Parathyroid adenoma (tissue), 2 donors: Measurements from ENCODE around the gene SYNE4.

ENCODE experiments used
- H2AFZ ChIP-seq: fragments of 300-600 bp; sonication (generic); one replicate; pipeline ENCODE4 v1.7.0; 2017; ENCODE audit warnings: antibody characterized with exemption, mild to moderate bottlenecking
- H3K27ac ChIP-seq: fragments of 300-600 bp; sonication (generic); one replicate; pipeline ENCODE4 v1.7.0; 2017
- H3K27me3 ChIP-seq: fragments of 300-600 bp; sonication (generic); one replicate; pipeline ENCODE4 v1.7.0; 2017; ENCODE audit warnings: low read length; ENCODE audit not compliant: control insufficient read depth, insufficient read depth
- H3K36me3 ChIP-seq: fragments of 300-600 bp; sonication (generic); one replicate; pipeline ENCODE4 v1.7.0; 2017; ENCODE audit warnings: low read length; ENCODE audit not compliant: control insufficient read depth, insufficient read depth
- H3K4me1 ChIP-seq: fragments of 300-600 bp; sonication (generic); one replicate; pipeline ENCODE4 v1.7.0; 2017; ENCODE audit warnings: control low read depth
- H3K4me2 ChIP-seq: fragments of 300-600 bp; sonication (generic); one replicate; pipeline ENCODE4 v1.7.0; 2017; ENCODE audit warnings: low read length
- H3K4me3 ChIP-seq: fragments of 300-600 bp; sonication (generic); one replicate; pipeline ENCODE4 v1.7.0; 2017; ENCODE audit warnings: low read depth, low read length
- H3K79me2 ChIP-seq: fragments of 300-600 bp; sonication (generic); one replicate; pipeline ENCODE4 v1.7.0; 2017; ENCODE audit warnings: control low read depth
- H3K9ac ChIP-seq: fragments of 300-600 bp; sonication (generic); one replicate; pipeline ENCODE4 v1.7.0; 2017; ENCODE audit warnings: mild to moderate bottlenecking
- H3K9me3 ChIP-seq: fragments of 300-600 bp; sonication (generic); one replicate; pipeline ENCODE4 v1.7.0; 2017; ENCODE audit warnings: low read length; ENCODE audit not compliant: control insufficient read depth
- TF ChIP-seq, protein P1 (sequence below): fragments of 300-600 bp; sonication (generic); IDR thresholded peaks from one replicate; pipeline ENCODE4 v1.7.0; 2017; ENCODE audit warnings: antibody characterized with exemption, mild to moderate bottlenecking
- donor health status: primary hyperparathyroidism.

The SYNE4 gene

DNA sequence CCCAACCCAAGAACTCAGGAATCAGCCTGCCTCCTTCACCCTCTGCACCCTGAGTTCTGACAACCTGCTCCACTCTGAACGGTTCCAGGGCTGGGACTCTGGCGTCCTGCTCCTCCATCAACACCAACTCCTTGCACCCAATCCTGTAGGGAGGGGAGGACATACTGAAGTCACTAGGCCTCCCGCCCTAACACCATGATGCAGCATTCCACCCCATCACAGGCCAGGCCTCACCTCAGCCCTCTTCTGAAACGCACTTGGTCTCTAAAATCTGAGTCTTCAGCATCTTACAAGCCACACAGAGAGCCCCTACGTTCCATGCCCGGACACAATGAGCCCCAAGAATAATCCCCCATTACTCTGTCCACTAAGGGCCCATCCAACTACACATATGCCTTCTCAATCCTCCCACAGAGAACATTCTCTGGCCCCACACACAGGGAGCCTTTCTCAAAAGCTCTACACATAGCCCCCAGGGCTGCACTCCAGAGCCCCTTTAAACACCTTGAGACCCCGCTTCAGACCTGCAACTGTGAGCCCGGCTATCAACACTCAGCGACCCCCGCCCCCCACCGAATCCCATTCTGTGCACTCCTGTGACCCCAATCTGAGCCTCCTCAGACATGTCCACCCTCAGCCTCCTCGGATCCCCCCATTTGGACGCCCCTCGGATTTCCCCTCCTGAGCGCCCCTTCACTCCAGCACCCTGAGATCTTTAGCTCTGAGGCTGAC lies 4.8 kb upstream of the SYNE4 start:
- Histone ChIP-seq H3K36me3 (no peaks in the 10 kb centered on the region), H3K9me3 (no peaks in the 10 kb centered on the region), H2AFZ (peak overlapping the region; percentile 96), H3K27ac (peak overlapping the region; percentile 81), H3K79me2 (peaks cover 12% of the 10 kb centered on the region), H3K4me1 (peaks cover 11% of the 10 kb centered on the region), H3K4me2 (peak overlapping the region; percentile 99), H3K4me3 (peak overlapping the region; percentile 94), H3K27me3 (no peaks in the 10 kb centered on the region), H3K9ac (peak overlapping the region; percentile 82)
- TF ChIP-seq, protein P1, sequence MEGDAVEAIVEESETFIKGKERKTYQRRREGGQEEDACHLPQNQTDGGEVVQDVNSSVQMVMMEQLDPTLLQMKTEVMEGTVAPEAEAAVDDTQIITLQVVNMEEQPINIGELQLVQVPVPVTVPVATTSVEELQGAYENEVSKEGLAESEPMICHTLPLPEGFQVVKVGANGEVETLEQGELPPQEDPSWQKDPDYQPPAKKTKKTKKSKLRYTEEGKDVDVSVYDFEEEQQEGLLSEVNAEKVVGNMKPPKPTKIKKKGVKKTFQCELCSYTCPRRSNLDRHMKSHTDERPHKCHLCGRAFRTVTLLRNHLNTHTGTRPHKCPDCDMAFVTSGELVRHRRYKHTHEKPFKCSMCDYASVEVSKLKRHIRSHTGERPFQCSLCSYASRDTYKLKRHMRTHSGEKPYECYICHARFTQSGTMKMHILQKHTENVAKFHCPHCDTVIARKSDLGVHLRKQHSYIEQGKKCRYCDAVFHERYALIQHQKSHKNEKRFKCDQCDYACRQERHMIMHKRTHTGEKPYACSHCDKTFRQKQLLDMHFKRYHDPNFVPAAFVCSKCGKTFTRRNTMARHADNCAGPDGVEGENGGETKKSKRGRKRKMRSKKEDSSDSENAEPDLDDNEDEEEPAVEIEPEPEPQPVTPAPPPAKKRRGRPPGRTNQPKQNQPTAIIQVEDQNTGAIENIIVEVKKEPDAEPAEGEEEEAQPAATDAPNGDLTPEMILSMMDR = no peak

DNA sequence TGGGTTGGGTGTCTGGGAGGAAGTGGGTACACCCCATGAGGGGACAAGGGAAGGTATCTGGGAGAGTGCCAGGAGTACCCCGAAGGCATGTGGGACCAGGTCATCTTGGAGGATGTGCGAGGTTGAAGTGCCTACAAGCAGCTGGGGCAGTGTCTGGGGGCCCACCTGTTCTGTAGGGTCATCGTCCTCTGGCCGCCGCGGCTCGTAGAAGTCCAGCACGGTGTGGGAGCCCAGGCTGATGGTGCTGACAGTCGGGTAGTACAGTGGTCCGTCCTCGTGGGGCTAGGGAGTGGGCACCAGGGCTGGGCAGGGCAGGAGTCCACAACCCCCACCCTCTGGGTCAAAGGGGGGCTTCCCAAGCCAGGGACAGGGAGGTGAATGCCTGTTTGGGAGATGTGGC lies 1.8 kb upstream of the SYNE4 start:
- H3K9ac ChIP-seq = no peak overlapping the region
- no peak overlapping the region for H3K4me3 ChIP-seq
- no peak overlapping the region for H3K27ac ChIP-seq
- H3K79me2 ChIP-seq = peaks cover 12% of the 10 kb centered on the region
- H3K36me3 ChIP-seq = no peaks in the 10 kb centered on the region
- TF ChIP-seq, protein P1 = no peak
- H3K9me3 ChIP-seq = no peaks in the 10 kb centered on the region
- no peaks in the 10 kb centered on the region for H3K27me3 ChIP-seq
- H3K4me2 ChIP-seq = no peak overlapping the region
- H3K4me1 ChIP-seq = peaks cover 13% of the 10 kb centered on the region
- H2AFZ ChIP-seq = no peak overlapping the region

DNA sequence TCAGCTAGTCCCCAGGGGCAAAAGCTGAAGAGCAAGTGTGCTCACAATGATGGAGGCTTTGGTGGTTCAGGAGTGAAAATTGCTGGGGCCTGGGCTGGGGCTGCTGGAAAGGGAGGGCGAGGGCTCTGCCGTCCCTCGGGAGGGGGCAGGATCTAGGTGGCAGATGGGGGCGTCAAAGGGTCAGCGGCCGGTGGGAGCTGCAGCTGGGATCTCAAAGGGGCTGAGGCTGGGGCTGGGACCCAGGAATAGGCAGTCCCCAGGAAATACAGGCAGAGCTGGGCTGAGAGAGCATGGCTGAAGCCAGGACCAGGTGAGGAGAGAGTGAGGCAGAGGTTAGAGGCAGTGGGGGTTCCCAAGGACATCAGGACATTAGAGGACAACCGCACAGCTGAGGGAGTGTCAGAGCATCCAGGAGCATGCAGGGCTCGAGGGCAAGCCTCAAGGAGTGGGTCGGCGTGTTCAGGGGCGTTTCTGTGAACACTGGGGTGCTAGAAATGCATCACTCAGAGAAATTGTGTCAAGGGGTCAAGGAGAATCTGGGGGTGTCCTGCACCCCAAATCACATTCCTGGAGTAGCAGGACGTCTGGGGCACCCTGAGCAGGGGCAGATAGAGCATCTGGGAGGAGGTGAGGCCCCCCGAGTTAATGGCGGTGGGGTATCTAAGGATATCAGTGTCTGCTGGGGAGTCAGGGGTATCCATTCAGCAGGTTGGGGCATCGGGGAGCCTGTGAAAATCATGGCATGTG lies 1.2 kb upstream of the SYNE4 start:
- no peaks in the 10 kb centered on the region for H3K36me3 ChIP-seq
- H3K9me3 ChIP-seq = no peaks in the 10 kb centered on the region
- peak overlapping the region; percentile 89 for H3K27ac ChIP-seq
- peak overlapping the region; percentile 31 for H2AFZ ChIP-seq
- no peak overlapping the region for H3K9ac ChIP-seq
- no peaks in the 10 kb centered on the region for H3K27me3 ChIP-seq
- H3K79me2 ChIP-seq = peaks cover 12% of the 10 kb centered on the region
- H3K4me3 ChIP-seq = peak overlapping the region; percentile 81
- peaks cover 13% of the 10 kb centered on the region for H3K4me1 ChIP-seq
- peak overlapping the region; percentile 68 for H3K4me2 ChIP-seq
- TF ChIP-seq, protein P1 = no peak

DNA sequence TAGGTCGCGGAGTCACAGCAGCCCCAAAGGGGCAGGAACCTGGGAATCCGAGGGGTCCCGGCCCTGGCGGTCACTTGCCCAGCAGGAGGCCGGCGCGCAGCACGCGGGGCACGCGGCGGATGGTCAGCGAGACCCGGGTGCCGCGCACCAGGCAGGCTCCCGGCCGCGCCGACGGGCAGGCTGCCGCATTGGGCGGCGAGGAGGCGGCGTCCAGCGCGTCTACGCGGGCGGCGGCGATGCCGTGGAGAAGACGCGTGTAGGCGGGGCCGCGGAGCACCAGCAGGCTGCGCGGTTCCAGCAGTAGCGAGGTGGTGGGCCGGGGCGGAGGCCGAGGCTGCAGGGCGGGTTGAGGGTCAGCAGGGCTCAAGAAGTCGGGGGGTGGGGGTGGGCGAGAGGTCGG lies 607 bp upstream of the SYNE4 start:
- Histone ChIP-seq H3K9ac (no peak overlapping the region), H3K4me1 (peaks cover 10% of the 10 kb centered on the region), H3K9me3 (no peaks in the 10 kb centered on the region), H3K79me2 (peaks cover 12% of the 10 kb centered on the region), H2AFZ (peak overlapping the region; percentile 31), H3K27ac (peak overlapping the region; percentile 89), H3K4me2 (peak overlapping the region; percentile 68), H3K4me3 (peak overlapping the region; percentile 81), H3K36me3 (no peaks in the 10 kb centered on the region), H3K27me3 (no peaks in the 10 kb centered on the region)
- TF ChIP-seq, protein P1 = no peak
